Lower lobe of right lung (tissue), 2 donors: ENCODE data around the gene OR4K5. TPM values are rescaled to one million over a fixed set of nuclear protein-coding genes. Genes with fewer than 3 reads are reported as not detected.
"Not testable (repeated sequence)": the region's sequence is repeated elsewhere in the genome, so short reads cannot be mapped to it uniquely, and the experiment has no call there.

Experiments
- ATAC-seq, 2 donors: fragments of 200-7000 bp; cut with Tn5 transposase; one replicate each; pipeline ENCODE4 v1.9.1; 2020 to 2022; ENCODE audit warnings: mild to moderate bottlenecking in 2 of 2, moderate library complexity in 2 of 2
- DNase-seq: peaks from one replicate; pipeline ENCODE4 v3.0.0-alpha.2; 2020
- H3K27ac ChIP-seq: fragments of 200-600 bp; one replicate; pipeline ENCODE4 v1.8.0; 2022
- H3K27me3 ChIP-seq: fragments of 200-600 bp; one replicate; pipeline ENCODE4 v1.8.0; 2022; ENCODE audit warnings: low read depth
- H3K36me3 ChIP-seq: fragments of 200-600 bp; one replicate; pipeline ENCODE4 v1.8.0; 2022; ENCODE audit warnings: mild to moderate bottlenecking
- H3K4me1 ChIP-seq: fragments of 200-600 bp; one replicate; pipeline ENCODE4 v1.8.0; 2022
- H3K4me3 ChIP-seq: fragments of 200-600 bp; one replicate; pipeline ENCODE4 v1.8.0; 2022; ENCODE audit warnings: mild to moderate bottlenecking
- H3K9me3 ChIP-seq: fragments of 200-600 bp; one replicate; pipeline ENCODE4 v1.8.0; 2022
- intact Hi-C: fragments of 100-400 bp; cut with DNase I; formaldehyde crosslinking; loops from one replicate; pipeline ENCODE4 v1.11.0; 2022
- total RNA-seq: library from RNA; stranded (reverse); fragmentation: NEBNext Ultra II Directional; extraction: Animal tissue kit (Norgen Biotek cat#: 25700); gene quantifications from one replicate; pipeline ENCODE4 v1.2.1, GENCODE V29; 2021
- TF ChIP-seq, protein P1 (sequence below): fragments of 200-600 bp; IDR thresholded peaks from one replicate; pipeline ENCODE4 v1.8.0; 2022; ENCODE audit warnings: antibody characterized with exemption, mild to moderate bottlenecking
- donor health status: DM: no; HTN: yes; CAD: no; lungs with severe emphysema.

Gene OR4K5
- total RNA-seq, 1 donor from 2014 or later: not detected

GRCh38 chr14:19949218-19949617 lies 28.8 kb downstream of the OR4K5 start:
- H3K4me1 ChIP-seq: no peaks in the 10 kb centered on the region
- DNase-seq (no peak), ATAC-seq (no peak)
- no peaks in the 10 kb centered on the region for H3K36me3 ChIP-seq
- TF ChIP-seq, protein P1, sequence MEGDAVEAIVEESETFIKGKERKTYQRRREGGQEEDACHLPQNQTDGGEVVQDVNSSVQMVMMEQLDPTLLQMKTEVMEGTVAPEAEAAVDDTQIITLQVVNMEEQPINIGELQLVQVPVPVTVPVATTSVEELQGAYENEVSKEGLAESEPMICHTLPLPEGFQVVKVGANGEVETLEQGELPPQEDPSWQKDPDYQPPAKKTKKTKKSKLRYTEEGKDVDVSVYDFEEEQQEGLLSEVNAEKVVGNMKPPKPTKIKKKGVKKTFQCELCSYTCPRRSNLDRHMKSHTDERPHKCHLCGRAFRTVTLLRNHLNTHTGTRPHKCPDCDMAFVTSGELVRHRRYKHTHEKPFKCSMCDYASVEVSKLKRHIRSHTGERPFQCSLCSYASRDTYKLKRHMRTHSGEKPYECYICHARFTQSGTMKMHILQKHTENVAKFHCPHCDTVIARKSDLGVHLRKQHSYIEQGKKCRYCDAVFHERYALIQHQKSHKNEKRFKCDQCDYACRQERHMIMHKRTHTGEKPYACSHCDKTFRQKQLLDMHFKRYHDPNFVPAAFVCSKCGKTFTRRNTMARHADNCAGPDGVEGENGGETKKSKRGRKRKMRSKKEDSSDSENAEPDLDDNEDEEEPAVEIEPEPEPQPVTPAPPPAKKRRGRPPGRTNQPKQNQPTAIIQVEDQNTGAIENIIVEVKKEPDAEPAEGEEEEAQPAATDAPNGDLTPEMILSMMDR: no peak
- intact Hi-C loops: no loop called here
- H3K27me3 ChIP-seq: no peaks in the 10 kb centered on the region
- no peak overlapping the region for H3K27ac ChIP-seq
- no peaks in the 10 kb centered on the region for H3K9me3 ChIP-seq
- no peak overlapping the region for H3K4me3 ChIP-seq

- H3K27ac ChIP-seq, H3K27me3 ChIP-seq, ATAC-seq, H3K4me1 ChIP-seq, H3K4me3 ChIP-seq, intact Hi-C loops, DNase-seq, H3K9me3 ChIP-seq, H3K36me3 ChIP-seq: not testable (repeated sequence)
Measured at GRCh38 chr14:19969735-19970134, 49.3 kb downstream of the OR4K5 start.

Other genes starting within 250 kb of the OR4K5 start
- not detected for gene OR11H2, start 206.7 kb upstream of the OR4K5 start, total RNA-seq
- not detected for gene OR4Q3, start 177.0 kb upstream of the OR4K5 start, total RNA-seq
- not detected for gene OR4M1, start 147.1 kb upstream of the OR4K5 start, total RNA-seq
- gene OR4N2, start 116.8 kb upstream of the OR4K5 start, total RNA-seq: not detected
- gene OR4K2, start 45.5 kb upstream of the OR4K5 start, total RNA-seq: not detected
- not detected for gene OR4K1, start 10.3 kb downstream of the OR4K5 start, total RNA-seq
- not detected for gene OR4K15, start 55.0 kb downstream of the OR4K5 start, total RNA-seq
- not detected for gene OR4Q2, start 81.6 kb downstream of the OR4K5 start, total RNA-seq
- gene OR4K14, start 98.7 kb downstream of the OR4K5 start, total RNA-seq: not detected
- gene OR4K13, start 115.4 kb downstream of the OR4K5 start, total RNA-seq: not detected
- not detected for gene OR4L1, start 139.4 kb downstream of the OR4K5 start, total RNA-seq
- gene OR4K17, start 190.1 kb downstream of the OR4K5 start, total RNA-seq: not detected
- gene OR4N5, start 218.2 kb downstream of the OR4K5 start, total RNA-seq: not detected